Astrocyte of the hippocampus (primary cell): ENCODE results near the gene WDR20.
"Not testable (repeated sequence)": the region's sequence is repeated elsewhere in the genome, so short reads cannot be mapped to it uniquely, and the experiment has no call there.

ENCODE experiments used
- DNase-seq: peaks from one replicate; pipeline ENCODE4 v3.0.0; 2011; ENCODE audit warnings: low read depth, low spot score

Gene WDR20, protein sequence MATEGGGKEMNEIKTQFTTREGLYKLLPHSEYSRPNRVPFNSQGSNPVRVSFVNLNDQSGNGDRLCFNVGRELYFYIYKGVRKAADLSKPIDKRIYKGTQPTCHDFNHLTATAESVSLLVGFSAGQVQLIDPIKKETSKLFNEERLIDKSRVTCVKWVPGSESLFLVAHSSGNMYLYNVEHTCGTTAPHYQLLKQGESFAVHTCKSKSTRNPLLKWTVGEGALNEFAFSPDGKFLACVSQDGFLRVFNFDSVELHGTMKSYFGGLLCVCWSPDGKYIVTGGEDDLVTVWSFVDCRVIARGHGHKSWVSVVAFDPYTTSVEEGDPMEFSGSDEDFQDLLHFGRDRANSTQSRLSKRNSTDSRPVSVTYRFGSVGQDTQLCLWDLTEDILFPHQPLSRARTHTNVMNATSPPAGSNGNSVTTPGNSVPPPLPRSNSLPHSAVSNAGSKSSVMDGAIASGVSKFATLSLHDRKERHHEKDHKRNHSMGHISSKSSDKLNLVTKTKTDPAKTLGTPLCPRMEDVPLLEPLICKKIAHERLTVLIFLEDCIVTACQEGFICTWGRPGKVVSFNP

DNA sequence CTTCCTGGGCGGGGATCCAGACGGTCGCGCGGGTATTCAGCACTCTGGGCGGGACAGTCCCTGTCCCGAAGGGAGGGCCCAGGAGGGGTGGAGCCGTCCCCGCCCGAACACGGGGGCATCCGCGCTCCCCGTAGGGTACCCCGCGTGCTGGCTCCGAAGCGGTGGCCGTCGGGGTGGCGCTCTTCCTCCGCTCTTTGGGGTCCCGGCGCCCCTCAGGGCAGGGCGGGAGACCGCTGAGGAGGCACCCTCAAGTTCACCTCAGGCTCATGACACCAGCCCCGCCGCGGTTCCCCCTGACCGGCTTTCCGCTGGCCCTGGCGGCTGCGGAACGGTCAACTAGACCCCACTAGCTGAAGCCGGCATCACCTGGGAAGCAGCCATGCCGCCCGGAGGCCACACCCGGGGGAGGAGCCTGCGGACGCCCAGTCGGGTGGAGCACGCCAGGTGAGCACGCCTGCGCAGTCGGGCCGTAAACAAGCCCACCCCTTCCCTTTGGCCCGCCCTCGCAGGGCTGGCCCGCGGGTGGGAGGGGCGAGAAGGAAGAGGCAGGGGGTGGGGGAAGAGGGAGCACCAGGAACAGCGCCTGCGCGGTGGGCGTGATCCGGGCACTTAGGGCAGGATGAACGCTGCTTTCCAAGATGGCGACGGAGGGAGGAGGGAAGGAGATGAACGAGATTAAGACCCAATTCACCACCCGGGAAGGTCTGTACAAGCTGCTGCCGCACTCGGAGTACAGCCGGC lies at the start of gene WDR20:
Gene WDR20 (plus strand): TSS at position 612 of the 741 bp plus-strand sequence. CDS start 27 bp downstream, at position 639.
- peak; percentile 99 for DNase-seq

DNA sequence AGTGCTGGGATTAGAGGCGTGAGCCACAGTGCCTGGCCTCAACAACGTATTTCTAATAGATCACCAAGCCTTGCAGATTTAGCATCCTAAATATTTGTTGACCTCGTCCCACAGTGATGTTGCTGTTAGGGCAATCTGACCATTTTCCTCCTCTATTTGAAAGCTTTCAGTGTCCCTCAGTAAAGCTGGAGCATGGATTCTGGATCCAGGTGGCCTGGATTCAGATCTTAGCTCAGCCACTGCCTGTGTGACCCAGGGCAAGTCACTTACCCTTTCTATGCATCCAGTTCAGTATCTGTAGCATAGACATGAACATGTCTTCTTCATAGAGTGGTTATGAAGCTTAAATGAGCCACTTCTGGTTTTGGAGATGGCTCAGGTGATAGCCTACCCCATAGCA lies 49.0 kb upstream of the WDR20 start:
- DNase-seq, result no peak

DNA sequence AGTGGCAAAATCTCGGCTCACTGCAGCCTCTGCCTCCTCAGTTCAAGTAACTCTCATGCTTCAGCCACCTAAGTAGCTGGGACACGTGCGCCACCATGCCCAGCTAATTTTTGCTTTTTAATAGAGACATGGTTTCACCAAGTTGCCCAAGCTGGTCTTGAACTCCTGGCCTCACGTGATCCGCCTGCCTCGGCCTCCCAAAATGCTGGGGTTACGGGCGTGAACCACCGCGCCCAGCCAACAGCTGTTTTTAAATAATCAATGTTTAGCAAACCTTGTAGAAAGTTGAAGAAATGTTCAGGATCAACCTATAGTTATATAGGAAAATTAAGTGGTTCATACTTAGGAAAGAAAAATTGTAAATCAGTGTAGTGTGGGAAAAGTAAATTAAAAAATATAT lies 46.9 kb upstream of the WDR20 start:
- no peak for DNase-seq

DNA sequence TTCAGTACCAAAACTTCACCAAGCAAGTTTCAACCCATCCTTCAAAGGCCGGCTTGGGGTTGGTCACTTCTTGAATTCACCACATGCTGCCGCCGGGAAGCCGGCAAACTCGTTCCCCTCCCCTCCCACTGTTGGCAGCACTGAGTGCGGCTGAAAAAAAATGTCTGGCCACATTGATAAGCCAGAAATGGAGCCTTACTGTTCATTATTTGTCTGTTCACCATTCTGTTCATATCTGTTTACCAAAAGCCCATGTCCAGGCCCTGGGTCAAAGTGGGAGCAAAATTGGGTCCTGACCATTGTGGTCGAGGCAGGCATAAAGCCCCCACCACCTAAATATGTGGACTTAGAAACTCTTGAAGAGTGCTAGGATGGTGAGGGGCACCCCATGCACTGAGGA lies 45.6 kb upstream of the WDR20 start:
- DNase-seq, result peak; percentile 27

DNA sequence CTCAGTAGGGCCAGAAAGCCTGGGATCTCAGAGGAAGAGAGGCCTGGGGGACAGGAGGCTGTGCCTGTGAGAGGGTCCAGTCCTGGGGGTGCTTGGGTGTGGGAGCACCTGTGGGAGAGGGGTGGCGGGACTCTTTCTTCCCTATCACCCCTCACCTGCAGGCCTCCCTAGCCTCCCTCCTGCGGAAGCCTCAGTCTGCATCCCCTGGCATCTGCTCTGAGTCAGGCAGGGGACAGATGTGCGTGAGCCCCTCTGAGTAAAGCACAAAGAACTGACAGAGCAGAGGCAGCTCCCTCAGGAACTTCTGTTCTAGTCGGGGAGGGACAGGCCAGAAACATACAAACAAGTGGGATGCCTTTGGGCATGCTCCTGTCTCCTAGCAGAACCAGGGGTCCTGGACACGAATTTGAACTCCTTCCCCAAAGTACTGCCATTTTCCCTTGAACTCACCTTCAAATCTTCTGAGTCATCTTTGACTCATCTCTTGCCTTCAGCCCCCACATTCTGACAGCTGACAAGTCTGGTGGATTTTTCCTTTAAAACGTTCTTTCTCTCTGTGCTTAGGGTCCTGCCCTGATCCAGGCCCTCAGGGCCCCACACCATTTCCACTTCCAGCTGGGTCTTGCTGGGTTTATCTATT lies 44.3 kb upstream of the WDR20 start:
- DNase-seq, result no peak

DNA sequence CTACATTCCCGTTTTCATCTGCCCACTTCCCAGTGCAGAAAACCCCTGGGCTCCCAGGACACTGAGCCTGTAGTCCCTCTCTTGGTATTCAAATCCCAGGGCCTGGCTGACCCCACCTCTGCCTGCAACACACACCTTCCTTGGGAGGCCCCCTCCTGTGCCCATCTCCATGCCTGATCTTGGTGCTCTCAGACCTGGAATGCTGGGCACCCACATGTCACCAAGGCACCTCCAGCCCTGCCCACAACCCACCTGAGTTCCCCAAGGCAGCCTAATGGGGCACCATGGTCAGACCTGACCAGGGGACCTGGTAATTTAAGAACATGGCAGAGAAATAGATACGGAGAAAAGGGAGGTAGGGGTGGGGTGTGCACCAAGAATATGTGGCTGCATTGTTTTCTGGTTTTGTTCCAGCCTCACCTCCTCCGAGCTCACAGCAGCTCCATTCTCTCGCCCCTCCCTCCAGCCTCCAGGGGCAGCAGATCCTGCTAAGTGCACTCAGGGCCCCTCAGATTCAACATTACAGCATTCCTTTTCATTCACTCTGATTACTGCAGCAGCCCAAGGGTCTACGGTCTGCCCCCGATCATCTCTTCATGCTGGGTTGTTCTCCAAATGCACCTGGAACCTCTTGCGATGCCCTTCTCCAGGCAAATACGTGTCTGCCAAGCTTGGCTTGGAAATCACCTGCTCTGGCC lies 43.7 kb upstream of the WDR20 start:
- DNase-seq, result peak; percentile 34

DNA sequence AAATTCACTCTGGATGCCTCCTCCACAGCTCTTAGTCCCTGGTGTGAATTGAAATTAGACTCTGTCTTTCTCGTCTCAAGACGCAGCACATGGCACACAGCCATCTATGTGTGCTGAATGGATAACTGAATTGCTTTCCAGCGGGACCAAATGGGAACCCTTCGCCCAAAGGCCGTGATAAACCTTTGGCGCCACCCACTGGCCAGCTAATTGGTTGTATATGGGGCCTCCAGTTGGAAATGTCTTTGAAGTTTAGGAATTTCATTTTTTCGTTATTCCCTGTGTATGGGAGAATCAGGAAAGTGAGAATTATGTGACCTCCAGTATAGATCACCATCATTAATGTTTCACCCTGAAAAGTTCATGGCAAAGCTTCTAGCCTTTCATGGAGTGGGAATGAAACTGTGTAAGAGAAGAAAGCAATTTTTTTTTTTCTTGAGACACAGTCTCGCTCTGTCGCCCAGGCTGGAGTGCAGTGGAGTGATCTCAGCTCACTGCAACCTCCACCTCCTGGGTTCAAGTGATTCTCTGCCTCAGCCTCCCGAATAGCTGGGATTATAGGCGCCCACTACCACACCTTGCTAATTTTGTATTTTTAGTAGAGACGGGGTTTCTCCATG lies 43.0 kb upstream of the WDR20 start:
- DNase-seq, result peak; percentile 88

DNA sequence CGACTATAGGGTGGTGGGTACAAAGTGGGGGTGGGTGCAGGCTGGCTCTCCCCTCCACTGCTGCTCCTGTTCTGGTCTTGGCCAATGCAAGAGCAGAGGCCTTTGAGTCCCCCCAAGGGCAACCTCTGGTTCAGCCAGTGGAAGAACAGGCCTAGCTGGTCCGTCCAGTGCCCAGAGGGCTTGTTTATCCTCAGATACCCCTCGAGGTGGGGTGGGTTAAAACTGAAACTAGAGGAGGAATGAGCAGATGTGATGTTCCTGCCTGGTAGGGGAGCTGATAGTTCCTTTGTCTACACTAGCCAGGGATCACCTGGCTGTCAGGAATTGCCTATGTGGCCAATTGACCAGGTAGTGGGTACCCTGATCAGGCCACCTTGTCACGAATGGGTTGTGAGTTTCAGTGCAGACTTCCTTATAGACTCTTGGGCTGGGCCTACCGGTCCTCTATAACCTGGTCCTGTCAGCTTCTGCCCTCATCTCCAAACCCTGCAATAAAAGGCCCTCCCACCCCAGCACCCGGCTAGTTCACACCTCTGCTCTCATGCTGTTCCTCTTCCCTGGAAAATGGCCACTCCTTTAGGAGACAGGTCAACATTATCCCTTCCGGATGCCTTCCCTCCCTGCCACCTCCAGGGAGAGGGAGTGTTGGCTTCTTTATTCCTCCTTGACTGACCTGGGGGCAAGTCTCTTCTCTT lies 42.1 kb upstream of the WDR20 start:
- DNase-seq, result no peak

DNA sequence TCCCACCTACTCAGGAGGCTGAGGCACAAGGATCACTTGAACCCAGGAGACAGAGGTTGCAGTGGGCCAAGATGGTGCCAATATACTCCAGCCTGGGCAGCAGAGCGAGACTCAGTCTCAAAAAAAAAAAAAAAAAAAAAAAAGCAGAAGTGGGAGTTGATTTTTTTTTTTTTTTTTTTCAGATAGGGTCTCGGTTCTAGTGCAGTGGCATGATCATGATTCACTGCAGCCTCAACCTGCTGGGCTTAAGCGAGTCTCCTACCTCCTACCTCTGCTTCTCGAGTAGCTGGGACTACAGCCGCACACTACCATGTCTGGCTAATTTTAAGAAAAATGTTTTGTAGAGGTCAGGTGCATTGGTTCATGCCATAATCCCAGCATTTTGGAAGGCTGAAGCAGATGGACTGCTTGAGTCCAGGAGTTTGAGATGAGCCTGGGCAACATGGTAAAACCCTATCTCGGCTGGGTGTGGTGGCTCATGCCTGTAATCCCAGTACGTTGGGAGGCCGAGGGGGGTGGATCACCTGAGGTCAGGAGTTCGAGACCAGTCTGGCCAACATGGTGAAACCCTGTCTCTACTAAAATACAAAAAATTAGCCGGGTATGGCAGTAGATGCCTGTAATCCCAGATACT lies 36.5 kb upstream of the WDR20 start:
- no peak for DNase-seq

DNA sequence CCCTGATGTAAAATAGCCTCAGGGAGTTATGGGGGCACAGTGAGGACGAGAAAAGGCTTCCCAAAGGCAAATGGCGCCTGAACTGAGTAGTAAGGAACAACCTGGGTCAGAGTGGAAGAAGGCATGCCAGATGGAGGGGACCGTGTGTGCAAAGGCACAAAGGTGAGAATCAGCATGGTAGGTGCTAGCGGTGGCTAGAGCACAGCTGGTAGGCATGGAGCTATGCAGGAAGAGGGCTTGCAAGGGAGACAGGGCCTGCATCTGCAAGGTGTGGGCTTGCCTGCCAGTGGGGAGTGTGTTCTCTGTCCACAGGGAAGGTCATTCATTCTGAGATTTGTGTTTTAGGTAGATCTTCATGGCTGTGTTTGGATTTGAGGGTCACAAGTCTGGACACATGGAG lies 34.3 kb upstream of the WDR20 start:
- no peak for DNase-seq

DNA sequence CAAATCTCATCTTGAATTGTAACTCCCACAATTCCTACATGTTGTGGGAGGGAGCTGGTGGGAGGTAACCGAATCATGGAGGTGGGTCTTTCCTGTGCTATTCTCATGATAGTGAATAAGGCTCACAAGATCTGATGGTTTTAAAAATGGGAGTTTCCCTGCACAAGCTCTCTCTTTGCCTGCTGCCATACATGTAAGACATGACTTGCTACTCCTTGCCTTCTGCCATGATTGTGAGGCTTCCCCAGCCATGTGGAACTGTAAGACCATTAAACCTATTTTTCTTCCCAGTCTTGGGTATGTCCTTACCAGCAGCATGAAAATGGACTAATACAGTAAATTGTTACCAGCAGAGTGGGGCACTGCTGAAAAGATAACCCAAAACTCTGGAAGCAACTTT lies 30.4 kb upstream of the WDR20 start:
- not testable (repeated sequence) for DNase-seq

DNA sequence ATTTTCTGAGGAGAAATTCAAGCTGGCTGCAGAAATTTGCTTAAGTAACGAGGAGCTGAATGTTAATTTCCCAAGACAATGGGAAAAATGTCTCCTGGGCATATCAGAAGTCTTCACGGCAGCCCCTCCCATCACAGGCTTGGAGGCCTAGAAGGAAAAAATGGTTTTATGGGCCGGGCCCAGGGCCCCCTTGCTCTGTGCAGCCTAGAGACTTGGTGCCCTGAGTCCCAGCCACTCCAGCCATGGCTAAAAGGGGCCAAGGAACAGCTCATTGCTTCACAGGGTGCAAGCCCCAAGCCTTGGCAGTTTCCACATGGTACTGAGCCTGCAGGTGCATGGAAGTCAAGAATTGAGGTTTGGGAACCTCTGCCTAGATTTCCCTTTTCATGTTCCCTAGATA lies 28.6 kb upstream of the WDR20 start:
- no peak for DNase-seq

DNA sequence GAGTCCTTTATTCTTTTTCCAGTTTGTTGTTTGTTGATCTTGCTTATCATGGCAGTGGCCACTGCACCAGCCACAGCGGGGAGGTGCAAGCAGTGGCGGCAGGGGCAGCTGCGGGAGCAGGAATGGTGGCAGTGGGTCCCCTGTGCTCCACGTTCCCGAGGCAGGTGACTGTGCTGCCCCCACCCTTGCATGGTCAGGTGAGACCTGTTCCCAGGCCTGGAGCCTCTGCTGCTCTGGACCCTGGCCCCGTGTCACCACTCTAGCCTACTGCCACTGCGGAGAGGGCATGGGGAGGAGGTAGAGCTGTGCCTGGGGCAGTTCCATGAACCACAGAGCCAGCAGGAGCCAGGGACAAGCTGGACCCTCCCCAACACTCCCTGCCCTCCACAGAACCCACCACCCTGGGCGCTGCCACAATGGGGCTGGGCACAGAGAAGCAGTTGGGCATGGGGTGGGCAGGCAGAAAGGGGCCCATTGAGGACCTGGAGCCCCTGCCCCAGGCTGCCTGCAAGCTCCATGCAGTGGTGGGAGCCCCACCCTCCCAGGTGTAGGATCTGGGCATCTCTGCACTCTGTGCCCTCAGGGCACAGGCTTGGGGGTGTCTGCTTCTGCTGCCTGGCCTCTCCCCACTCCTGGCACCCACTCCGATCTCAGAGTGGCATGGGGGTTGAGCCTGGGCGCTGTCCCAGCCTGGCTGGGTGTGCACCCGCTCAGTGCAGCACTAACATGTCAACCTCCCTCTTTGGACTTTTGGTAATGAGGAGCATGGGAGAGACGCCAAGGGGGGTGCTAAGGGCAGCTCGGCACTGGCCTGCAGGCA lies 23.1 kb upstream of the WDR20 start:
- DNase-seq, result no peak

DNA sequence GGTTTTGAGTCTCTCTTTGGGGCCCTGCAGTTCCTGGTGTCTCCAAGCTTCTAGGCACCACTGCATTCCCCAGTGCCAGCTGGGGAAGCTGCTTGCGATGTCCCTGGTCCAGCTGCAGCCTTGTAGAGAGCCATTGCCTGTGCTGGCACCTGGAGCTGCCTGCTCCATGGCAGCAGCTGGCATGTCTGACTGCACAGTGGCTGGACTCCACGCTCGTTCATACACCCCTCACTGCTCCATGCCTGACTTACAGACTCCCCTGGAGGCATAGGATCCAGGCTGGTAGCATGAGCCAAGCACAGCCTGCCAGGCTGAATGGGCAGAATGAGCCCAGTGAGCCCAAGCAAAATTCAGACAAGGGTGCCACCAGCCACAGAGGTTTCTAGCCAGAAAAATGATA lies 21.8 kb upstream of the WDR20 start:
- DNase-seq, result no peak

DNA sequence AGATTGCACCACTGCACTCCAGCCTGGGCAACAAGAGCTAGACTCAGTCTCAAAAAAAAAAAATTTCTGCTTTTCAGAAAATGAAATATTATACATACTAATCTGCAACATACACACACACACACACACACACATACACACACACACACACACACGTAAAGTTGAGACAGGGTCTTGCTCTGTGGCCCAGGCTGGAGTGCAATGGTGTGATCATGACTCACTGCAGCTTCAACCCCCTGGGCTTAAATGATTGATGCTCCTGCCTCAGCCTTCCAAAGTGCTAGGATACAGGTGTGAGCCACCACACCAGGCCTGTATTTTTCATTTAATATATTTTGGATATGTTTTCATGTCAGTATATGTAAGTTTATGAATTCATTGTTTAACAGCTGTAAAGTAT lies 18.8 kb upstream of the WDR20 start:
- no peak for DNase-seq

DNA sequence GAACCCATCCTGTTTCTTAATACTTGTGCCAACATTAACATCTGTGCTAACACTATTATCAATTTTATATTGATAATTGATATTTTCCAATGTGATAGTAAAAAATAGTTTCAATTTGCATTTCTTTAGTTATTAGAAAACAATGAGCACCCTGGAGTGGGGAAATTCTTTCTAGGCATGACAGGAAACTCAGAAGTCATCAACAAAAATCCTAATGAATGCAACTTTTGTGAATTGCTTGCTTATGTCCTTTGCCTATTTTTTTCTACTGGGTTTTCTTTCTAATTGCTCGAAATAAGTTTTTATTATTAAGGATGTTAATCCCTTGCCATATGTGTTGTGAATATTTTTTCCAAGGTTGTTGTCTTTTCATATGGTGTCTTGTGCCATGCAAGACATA lies 18.1 kb upstream of the WDR20 start:
- DNase-seq, result no peak

DNA sequence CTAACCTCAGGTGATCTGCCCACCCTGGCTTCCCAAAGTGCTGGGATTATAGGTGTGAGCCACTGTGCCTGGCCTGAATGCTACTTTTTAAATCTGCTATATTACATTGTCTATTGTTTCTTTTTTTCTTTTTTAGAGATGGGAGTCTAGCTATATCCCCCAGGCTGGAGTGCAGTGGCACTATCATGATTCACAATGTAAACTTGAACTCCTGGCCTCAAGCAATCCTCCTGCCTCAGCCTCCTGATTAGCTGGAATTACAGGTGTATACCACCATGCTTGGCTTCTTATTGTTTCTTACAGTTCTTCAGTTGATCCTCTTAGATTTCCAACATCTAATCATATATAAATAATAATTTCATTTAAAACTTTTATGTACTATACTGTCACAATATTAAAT lies 15.3 kb upstream of the WDR20 start:
- DNase-seq, result no peak

DNA sequence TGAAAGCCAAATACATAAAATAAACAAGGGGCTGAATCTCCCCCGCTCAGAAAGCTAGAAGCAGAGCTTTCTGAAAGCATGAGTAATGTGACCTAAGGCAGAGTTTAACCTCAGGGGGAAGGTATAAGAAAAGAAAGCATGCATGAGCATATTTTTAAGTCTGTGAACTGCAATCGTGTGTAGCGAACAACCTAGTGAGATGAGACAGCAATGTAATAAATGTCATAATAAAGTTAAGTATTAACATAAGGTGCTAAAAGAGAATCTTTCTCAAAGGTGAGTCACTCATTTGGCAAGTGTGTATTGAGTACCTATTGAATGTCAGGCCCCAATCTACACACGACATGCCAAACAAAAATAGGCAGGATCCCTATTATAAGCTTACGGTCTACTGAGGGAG lies 14.2 kb upstream of the WDR20 start:
- peak; percentile 2 for DNase-seq

DNA sequence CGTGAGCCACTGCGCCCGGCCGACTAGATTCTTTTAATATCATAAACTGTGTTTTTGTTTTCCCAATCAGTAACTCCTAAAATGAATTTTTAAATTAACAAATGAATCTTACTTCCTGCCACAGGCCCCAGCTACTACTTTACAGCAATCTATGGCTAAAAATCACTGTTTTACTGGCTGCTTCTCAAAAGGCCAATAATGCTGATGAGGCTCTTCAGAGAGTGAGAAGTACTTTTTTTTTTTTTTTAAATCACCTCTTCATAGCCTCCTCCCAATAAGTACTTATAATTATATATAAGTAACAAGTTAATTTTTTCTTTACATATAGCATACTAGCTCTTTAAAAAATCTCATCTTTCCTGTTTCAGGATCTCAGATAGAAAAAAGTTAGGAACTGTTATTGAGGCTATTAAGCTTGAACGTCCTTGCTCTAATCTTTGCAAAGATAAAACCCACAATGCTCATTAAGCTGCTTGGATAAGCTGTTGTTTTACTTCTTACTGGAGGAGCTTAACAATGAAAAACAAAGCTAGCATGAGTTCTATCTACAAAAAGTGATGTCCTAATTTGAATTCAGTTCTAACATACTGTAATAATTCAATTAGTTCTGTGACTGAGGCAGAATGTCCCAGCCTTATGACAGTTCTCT lies 12.8 kb upstream of the WDR20 start:
- no peak for DNase-seq
